GM13977 (cell line): ENCODE data around the gene PISD.

Source experiments
- DNase-seq: peaks from one replicate; pipeline ENCODE4 v3.0.0; 2012; ENCODE audit warnings: low spot score
- in situ Hi-C: fragments of 300-500 bp; cut with MboI; formaldehyde crosslinking; loops from one replicate; pipeline ENCODE4 v1.12.0; 2022; ENCODE audit warnings: low sequenced_read_pairs, low pct_unique_long_range_greater_than_20kb, mixed read lengths, inconsistent platforms; ENCODE audit not compliant: unreplicated experiment
- TF ChIP-seq, protein P1 (sequence below): IDR thresholded peaks from 2 replicates; pipeline ENCODE4 v1.5.1; 2012; ENCODE audit warnings: mild to moderate bottlenecking, control low read depth; ENCODE audit not compliant: insufficient read depth; ENCODE audit errors: extremely low read depth, missing control alignments

Gene PISD

DNA sequence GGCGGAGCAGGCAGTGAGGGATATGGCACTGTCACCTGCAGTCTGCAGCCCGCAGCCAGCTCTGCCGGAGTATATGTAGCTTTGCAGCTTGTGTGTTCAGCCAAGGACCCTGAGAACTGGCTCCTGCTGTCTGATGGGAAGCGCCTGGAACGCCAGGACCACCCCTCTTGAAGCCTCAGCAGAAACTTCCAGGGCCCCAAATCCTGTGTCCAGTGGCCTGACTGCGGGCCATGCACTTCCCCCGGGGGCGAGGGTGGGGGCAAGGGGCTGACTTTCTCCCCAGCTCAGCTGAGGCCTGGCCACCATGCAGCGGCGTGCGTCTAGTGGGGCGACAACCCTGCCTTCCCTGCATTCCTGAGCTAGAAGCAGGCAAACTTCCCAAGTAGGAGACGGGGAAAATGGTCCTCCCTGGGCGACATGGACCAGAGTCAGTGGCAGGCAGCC, 32.3 kb downstream of the PISD start:
- in situ Hi-C loops = no loop called here
- no peak for DNase-seq
- TF ChIP-seq, protein P1, sequence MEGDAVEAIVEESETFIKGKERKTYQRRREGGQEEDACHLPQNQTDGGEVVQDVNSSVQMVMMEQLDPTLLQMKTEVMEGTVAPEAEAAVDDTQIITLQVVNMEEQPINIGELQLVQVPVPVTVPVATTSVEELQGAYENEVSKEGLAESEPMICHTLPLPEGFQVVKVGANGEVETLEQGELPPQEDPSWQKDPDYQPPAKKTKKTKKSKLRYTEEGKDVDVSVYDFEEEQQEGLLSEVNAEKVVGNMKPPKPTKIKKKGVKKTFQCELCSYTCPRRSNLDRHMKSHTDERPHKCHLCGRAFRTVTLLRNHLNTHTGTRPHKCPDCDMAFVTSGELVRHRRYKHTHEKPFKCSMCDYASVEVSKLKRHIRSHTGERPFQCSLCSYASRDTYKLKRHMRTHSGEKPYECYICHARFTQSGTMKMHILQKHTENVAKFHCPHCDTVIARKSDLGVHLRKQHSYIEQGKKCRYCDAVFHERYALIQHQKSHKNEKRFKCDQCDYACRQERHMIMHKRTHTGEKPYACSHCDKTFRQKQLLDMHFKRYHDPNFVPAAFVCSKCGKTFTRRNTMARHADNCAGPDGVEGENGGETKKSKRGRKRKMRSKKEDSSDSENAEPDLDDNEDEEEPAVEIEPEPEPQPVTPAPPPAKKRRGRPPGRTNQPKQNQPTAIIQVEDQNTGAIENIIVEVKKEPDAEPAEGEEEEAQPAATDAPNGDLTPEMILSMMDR = no peak

DNA sequence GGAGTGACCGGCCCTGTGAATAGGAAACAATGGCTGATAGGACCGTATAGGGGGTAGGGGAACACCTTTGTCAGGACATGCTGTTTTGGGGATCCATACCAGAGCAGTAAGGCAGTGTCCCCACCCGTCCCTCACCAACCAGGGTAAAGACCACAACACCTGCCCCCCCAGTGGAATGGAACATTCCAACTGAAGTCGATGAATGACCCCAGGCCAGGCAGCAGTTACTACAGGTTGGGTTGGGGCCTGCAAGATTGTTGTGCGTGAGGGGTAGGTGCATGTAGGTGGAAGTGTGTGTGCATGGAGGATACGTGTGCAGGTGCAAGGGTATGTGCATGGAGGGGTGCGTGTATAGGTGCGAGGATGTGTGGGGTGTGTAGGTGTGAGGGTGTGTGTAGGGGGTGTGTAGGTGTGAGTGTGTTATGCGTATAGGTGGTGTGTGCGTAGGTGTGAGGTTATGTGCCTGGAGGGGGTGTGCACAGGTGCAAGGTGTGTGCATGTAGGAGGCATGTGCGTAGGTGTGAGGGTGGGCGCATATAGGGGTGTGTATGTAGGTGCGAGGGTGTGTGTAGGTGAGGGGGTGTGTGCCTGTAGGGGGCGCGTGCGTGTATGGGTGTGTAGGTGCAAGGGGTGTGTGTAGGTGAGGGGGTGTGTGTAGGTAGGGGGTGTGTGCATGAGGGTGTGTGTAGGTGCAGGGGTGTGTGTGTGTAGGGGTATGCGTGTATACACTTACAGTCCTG, 32.9 kb downstream of the PISD start:
- in situ Hi-C loops = no loop called here
- DNase-seq = no peak
- TF ChIP-seq, protein P1 = no peak

DNA sequence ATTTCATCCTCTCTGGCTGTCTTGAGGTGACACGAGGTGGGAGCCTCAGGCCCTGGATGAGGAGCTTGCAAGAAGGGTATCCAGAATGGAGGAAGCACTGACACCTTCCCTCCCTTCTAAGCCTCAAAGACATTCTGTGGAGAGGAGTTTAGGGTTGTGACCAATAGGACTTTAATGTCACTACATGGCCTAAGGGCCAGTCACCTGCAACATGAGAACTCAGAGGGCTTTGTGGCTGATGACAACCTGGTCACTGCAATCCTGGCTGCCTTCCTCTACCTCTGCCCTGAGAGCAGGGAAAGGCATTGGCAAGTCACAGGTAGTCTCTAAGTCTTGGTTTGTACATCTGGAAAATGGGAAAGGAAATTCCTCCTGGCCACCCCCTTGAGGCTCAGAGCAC, 33.7 kb downstream of the PISD start:
- TF ChIP-seq, protein P1 = no peak
- in situ Hi-C loops = no loop called here
- DNase-seq = no peak

DNA sequence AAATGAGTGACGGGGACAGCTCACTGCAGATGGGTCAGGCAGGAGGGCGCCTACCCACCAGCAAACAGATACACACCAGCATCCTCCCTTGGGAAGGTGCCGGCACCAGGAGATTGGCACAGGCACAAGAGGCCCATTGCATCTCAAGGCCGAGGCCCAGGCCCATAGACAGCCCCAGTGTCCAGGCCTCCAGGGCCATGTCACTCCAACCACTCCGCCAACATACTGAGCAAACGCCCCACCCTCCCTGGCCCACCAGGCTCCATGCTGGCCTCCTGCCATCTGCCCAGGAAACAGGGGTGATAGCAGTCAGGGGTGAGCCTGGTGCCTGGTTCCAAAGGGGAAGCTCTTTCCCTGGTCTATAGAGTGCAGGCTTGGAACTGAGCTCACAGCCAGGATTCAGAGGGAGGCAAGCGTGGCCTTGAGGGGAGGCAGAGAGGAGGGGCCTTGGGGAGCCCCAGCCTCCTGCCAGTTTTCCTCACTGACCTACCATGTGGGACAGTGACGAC, 34.7 kb downstream of the PISD start:
- DNase-seq = no peak
- TF ChIP-seq, protein P1 = no peak
- in situ Hi-C loops = no loop called here

DNA sequence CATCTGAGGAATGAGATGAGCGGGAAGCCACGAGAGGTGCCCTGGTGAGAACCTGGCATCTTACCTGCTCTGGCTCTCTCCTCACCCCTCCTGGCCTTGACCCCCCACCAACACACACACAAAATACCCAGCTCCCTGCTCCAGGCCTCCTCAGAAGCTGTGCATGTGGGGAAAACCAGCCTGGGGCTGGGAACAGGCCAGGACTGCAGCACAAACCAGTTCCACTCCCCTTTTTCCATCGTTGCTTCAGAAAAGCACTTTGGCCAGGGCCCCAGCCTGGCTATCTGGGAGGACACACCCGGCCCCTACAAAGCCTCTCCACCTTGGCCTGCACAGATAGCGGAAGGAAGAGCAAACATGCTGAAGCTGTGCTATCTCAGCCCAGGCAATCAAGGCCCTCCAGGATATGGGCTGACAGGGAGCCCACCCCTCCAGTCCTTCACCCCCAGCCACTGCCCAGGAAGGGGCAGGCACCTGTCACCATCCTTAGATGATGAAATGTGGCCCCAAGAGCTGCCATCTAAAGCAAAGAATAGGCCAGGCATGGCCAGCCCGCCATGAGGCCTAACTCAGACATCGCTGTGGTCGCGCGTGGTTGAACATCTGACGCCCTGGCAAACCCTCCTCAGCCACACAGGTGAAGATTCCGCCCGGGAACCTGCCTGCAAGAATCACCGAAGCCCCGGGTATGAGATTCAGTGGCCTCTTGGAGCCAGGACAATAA, 35.4 kb downstream of the PISD start:
- DNase-seq = no peak
- TF ChIP-seq, protein P1 = no peak
- in situ Hi-C loops = no loop called here

DNA sequence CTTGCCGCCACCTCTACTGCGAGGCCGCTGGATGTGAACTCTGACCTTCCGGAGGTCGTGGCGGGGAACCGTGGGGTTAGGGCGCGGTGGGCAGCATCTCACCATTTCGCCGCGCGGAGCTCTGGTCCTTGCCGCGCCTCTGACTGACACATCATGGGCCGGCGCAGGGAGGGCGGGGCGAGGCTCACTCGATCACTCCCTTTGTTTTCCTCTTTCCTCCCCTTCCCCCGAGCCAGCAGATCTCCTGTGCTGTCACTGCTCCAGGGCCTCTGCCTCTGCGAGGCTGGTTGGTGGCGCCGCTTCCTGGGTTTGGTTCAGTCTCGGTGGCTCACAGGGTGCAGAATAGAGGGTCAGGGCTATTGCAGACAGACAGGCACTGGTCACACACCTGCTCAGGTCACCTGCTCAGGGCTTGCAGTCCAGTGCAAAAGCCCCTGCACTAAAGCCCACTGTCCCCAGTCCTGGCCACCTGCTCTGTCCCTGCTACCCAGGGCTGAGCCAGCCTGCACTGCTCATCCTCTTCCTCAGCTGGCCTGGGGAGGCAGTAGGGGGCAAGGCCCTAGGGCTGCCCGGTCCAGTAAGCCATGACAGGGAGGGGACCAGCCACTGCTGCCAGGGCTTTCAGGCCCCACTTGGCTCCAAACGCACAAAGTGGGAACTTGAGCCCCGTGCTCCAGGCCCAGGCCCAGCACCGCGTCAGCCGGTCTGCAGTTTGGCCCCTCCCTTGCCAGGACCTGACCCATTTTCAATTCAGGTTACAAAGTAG, 36.2 kb downstream of the PISD start:
- in situ Hi-C loops = no loop called here
- TF ChIP-seq, protein P1 = no peak

More for the DNA sequence above, 36.2 kb downstream of the PISD start:
- DNase-seq = no peak
